Fibroblast of villous mesenchyme (primary cell): ENCODE data around the gene GLB1L3. TPM values are rescaled to one million over a fixed set of nuclear protein-coding genes. Genes with fewer than 3 reads are reported as not detected.

ENCODE experiments used
- DNase-seq: peaks from one replicate; pipeline ENCODE4 v3.0.0-alpha.2; 2010; ENCODE audit warnings: low read depth
- H3K4me3 ChIP-seq: 2 replicates; pipeline ENCODE4 v1.5.1; 2011; ENCODE audit warnings: low read depth, mild to moderate bottlenecking, low read length
- total RNA-seq: library from RNA; depleted of rRNA; stranded (reverse); fragments of >200 nt; gene quantifications from 2 replicates; pipeline ENCODE4 v1.2.3, GENCODE V29; 2012
- TF ChIP-seq, protein P1 (sequence below): IDR thresholded peaks from 2 replicates; pipeline ENCODE4 v1.5.1; 2012; ENCODE audit warnings: low read depth, mild to moderate bottlenecking, low read length; ENCODE audit not compliant: insufficient read depth

Gene GLB1L3
- total RNA-seq, 1 donor: not detected

DNA sequence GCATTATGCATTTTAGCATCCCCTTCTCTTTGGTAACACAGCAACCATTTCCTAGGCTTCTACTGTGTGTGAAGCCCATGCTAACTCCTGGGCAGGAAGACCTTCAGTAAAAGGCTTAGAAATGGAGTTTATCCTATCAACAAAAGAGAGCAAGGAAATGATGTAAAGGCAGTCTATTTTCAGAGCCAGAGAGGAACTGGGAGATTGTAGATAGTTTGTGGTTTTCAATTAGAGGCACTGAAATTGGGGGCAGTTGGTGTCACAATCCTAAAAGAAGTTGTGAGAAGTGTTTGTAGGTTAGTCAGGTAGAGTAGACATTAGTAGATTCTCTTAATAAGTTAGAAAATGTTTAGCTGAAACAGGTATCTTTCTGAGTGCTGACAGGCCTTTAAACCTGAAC, 15.7 kb upstream of the GLB1L3 start:
- no peak for DNase-seq
- H3K4me3 ChIP-seq: no peak overlapping the region
- TF ChIP-seq, protein P1, sequence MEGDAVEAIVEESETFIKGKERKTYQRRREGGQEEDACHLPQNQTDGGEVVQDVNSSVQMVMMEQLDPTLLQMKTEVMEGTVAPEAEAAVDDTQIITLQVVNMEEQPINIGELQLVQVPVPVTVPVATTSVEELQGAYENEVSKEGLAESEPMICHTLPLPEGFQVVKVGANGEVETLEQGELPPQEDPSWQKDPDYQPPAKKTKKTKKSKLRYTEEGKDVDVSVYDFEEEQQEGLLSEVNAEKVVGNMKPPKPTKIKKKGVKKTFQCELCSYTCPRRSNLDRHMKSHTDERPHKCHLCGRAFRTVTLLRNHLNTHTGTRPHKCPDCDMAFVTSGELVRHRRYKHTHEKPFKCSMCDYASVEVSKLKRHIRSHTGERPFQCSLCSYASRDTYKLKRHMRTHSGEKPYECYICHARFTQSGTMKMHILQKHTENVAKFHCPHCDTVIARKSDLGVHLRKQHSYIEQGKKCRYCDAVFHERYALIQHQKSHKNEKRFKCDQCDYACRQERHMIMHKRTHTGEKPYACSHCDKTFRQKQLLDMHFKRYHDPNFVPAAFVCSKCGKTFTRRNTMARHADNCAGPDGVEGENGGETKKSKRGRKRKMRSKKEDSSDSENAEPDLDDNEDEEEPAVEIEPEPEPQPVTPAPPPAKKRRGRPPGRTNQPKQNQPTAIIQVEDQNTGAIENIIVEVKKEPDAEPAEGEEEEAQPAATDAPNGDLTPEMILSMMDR: no peak

DNA sequence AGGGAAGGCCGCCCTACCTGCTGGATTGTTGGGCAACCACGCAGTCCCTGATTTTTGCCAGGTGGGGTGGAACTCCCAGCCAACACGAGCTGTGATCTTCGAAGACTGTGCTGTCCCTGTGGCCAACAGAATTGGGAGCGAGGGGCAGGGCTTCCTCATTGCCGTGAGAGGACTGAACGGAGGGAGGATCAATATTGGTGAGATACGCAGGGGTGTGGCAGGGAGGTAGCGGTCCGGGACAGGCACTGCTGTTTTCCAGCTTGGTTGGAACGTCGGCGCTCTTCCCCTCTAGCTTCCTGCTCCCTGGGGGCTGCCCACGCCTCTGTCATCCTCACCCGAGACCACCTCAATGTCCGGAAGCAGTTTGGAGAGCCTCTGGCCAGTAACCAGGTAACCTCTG, 15.2 kb upstream of the GLB1L3 start:
- no peak overlapping the region for H3K4me3 ChIP-seq
- no peak for DNase-seq
- TF ChIP-seq, protein P1: no peak

DNA sequence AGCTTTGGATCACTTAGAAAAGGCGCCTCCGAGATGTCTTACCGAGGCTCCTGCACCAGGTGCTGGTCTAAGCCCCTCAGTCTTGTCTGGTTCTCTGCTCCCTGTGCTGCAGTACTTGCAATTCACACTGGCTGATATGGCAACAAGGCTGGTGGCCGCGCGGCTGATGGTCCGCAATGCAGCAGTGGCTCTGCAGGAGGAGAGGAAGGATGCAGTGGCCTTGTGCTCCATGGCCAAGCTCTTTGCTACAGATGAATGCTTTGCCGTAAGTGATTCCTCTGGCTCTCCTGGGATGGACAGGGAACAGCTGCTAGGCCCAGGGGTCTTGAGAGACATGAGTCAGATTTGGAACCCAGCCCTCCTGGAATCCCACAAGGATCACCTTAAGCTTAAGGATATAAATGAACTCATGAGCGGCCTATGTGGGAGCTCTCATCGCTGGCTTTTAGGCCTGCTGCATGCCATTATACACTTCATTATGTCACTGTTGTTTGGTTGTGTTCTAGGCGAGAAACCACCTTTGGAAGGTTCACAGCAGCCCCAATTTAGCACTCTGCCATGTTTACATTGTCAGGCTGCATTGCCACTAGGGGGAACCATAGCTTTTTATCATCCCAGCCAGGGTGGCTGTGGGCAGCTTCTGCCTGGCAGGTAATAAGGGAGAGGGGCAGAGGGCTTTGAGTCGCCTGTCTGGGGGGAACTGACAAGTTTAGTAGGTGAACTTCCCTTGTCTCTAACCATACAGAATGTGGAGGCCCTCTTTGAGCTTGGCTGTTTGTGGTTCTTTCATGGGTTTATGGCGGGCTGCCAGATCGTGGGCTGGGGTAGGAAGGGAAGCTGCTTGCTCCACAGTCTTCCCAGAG, 14.3 kb upstream of the GLB1L3 start:
- TF ChIP-seq, protein P1: peak; percentile 66
- no peak overlapping the region for H3K4me3 ChIP-seq
- no peak for DNase-seq

DNA sequence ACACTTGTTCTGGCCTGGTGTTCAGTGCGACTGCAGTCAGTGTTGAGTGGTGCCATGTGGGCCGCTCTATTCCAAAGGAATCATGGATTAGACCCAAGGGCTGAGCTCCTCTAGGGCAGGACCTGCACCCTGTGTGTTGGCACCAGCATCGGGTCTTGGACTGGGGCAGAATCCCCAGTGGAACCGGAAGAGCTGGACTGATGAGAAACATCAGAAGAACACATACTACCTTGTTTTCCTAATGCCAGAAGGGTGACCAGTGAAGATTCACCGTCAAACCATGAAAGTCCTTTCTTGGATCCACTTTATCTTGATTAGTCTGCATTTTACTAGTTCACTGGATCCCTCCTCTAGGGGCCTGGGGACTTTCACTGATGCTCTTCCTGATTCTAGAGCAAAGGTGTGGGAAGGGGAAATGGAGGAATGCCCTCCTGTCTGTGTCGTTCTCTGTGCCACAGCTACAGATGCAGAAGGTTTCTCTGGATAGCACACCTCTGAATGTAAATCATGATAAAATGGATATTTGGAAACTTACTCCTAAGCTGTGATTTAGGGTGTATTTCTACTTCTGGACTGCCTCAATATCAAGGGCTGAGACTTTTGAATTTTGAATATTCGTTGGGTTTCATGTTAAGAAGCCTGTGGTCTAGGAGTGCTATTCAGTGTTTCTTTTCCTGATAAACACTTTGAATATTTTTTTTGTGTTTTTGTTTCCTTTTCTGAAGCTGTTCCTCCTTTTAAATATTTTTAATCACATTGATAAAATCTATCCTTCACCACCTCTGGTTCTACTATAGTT, 11.0 kb upstream of the GLB1L3 start:
- DNase-seq: no peak
- TF ChIP-seq, protein P1: no peak
- no peak overlapping the region for H3K4me3 ChIP-seq

DNA sequence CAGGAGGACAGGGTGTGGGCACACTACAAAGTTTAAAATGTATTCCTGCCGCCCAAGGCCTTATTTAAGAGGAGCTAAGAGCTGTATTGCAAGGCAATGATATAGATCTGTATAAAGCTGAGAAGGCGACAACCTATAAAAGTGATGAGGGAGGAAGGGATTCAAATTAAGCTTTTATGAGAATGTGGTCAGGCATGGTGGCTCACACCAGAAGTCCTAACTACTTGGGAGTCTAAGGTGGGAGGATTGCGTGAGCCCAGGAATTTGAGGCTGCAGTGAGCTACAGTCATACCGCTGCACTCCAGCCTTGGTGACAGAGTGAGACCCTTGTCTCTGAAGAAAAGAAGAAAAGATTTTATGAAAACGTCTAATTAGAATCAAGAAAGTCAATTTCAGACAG, 9.7 kb upstream of the GLB1L3 start:
- TF ChIP-seq, protein P1: no peak
- peak; percentile 82 for DNase-seq
- no peak overlapping the region for H3K4me3 ChIP-seq

DNA sequence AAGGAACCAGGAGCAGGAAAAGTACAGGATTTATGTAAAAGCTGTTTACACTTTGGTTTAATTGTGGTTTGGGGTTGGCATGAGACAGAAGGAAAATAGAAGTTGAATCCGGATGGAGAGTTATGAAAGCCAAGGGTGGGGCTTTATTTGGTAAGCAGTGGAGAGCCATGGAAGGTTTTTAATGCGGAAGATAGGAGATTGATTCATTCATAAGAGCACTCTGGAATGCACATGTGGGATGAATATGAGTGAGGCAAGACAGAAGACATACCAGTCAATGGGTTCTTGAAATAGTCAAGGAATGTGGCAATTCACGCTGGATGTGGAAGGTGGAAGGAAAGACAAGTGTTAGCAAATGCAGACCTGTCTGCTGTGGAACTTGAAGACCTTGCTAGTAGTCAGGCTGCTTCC, 9.3 kb upstream of the GLB1L3 start:
- TF ChIP-seq, protein P1: no peak
- H3K4me3 ChIP-seq: no peak overlapping the region
- DNase-seq: peak; percentile 92
